Natural killer cell (primary cell): ENCODE results near the gene SHISAL1. TPM values are rescaled to one million over a fixed set of nuclear protein-coding genes. Genes with fewer than 3 reads are reported as not detected.

Source experiments
- ATAC-seq, 3 donors: fragments of 150-1000 bp in 2 of 3; fragments of 200-7000 bp in 1 of 3; cut with Tn5 transposase; 1 replicate in 1 of 3; 2 replicates in 2 of 3; pipeline ENCODE4 v1.10.0; 2021; ENCODE audit warnings: mild to moderate bottlenecking in 2 of 3, moderate library complexity in 2 of 3
- DNase-seq, 2 donors: peaks; one replicate each; pipeline versions ENCODE4 v3.0.0 to v3.0.0-alpha.2; 2013 to 2021; ENCODE audit warnings: mixed read lengths in 1 of 2
- H3K27ac ChIP-seq: one replicate; pipeline ENCODE4 v1.5.1; 2013; ENCODE audit warnings: mild to moderate bottlenecking, low read length
- H3K27me3 ChIP-seq: one replicate; pipeline ENCODE4 v1.6.1; 2013; ENCODE audit warnings: low read length; ENCODE audit not compliant: control insufficient read depth, insufficient read depth
- H3K36me3 ChIP-seq: one replicate; pipeline ENCODE4 v1.6.1; 2013; ENCODE audit warnings: low read length; ENCODE audit not compliant: control insufficient read depth, insufficient read depth
- H3K4me1 ChIP-seq: one replicate; pipeline ENCODE4 v1.6.1; 2013; ENCODE audit warnings: low read length; ENCODE audit not compliant: control insufficient read depth, insufficient read depth
- H3K4me3 ChIP-seq: one replicate; pipeline ENCODE4 v1.5.1; 2013; ENCODE audit warnings: low read length
- H3K9me3 ChIP-seq: one replicate; pipeline ENCODE4 v1.6.1; 2013; ENCODE audit warnings: low read length; ENCODE audit not compliant: control insufficient read depth, insufficient read depth
- H3K27ac Mint-ChIP-seq, 2 donors: one replicate each; pipeline ENCODE4 v1.8.0; 2022; ENCODE audit warnings: mild to moderate bottlenecking in 2 of 2, mixed read lengths in 2 of 2, moderate library complexity in 1 of 2
- H3K27me3 Mint-ChIP-seq, 2 donors: one replicate each; pipeline ENCODE4 v1.8.0; 2022; ENCODE audit warnings: low read depth in 2 of 2, mixed read lengths in 2 of 2
- H3K36me3 Mint-ChIP-seq: one replicate; pipeline ENCODE4 v1.8.0; 2022; ENCODE audit warnings: mixed read lengths
- H3K4me1 Mint-ChIP-seq, 2 donors: one replicate each; pipeline ENCODE4 v1.8.0; 2022; ENCODE audit warnings: mixed read lengths in 2 of 2
- H3K4me3 Mint-ChIP-seq: one replicate; pipeline ENCODE4 v1.8.0; 2022; ENCODE audit warnings: mild to moderate bottlenecking, moderate library complexity, mixed read lengths
- H3K9me3 Mint-ChIP-seq, 2 donors: one replicate each; pipeline ENCODE4 v1.8.0; 2022; ENCODE audit warnings: mixed read lengths in 2 of 2
- WGBS: methylation state at CpG from one replicate; pipeline ENCODE4 v1.1.7; 2013; ENCODE audit warnings: missing lambda C conversion rate; ENCODE audit not compliant: insufficient coverage; 5-methylcytosine and 5-hydroxymethylcytosine counted together
- intact Hi-C: fragments of 100-400 bp; cut with micrococcal nuclease; formaldehyde crosslinking; loops from one replicate; pipeline ENCODE4 v1.14.2; 2022
- total RNA-seq, 4 donors: library from RNA; stranded (reverse); fragments of 120-200 nt in 1 of 4; gene quantifications; one replicate each; pipeline versions ENCODE4 v1.2.3 to v1.2.4, GENCODE V29; 2013 to 2022
- TF ChIP-seq, protein P1 (sequence below): fragments of 200-600 bp; IDR thresholded peaks from one replicate; pipeline ENCODE4 v1.8.0; 2022; ENCODE audit warnings: antibody characterized with exemption

SHISAL1 gene
- total RNA-seq, 3 donors from 2014 or later (not counting 1 experiment from before 2014, with no cell fraction given): not detected

DNA sequence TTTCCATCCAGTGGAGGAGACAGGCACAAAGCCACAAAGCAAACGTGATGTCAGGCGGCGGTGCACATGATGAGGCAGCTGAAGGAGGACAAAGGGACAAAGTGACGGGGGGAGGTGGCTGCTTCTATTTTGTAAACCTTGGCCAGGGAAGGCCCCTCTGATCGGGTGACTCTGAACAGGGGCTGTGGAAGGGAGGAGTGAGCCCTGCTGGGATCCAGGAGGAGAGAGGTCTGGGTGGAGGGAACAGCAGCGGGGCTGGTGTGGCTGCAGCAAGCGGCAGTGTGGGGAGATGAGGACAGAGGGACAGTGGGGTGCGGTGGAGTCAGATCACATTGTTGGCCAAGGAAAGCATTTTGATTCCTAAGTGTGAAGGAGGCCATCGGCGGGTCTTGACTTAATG lies 36.7 kb downstream of the SHISAL1 start:
- no peaks in the 10 kb centered on the region for H3K9me3 ChIP-seq
- intact Hi-C loops: no loop called here
- TF ChIP-seq, protein P1, sequence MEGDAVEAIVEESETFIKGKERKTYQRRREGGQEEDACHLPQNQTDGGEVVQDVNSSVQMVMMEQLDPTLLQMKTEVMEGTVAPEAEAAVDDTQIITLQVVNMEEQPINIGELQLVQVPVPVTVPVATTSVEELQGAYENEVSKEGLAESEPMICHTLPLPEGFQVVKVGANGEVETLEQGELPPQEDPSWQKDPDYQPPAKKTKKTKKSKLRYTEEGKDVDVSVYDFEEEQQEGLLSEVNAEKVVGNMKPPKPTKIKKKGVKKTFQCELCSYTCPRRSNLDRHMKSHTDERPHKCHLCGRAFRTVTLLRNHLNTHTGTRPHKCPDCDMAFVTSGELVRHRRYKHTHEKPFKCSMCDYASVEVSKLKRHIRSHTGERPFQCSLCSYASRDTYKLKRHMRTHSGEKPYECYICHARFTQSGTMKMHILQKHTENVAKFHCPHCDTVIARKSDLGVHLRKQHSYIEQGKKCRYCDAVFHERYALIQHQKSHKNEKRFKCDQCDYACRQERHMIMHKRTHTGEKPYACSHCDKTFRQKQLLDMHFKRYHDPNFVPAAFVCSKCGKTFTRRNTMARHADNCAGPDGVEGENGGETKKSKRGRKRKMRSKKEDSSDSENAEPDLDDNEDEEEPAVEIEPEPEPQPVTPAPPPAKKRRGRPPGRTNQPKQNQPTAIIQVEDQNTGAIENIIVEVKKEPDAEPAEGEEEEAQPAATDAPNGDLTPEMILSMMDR: no peak
- H3K27me3 ChIP-seq: no peaks in the 10 kb centered on the region
- Mint-ChIP-seq H3K9me3 (no peaks in the 10 kb centered on the region), H3K27ac (no peak overlapping the region), H3K4me3 (no peak overlapping the region), H3K36me3 (no peaks in the 10 kb centered on the region), H3K27me3 (peaks cover 11 to 14% of the 10 kb centered on the region in 2 donors), H3K4me1 (no peaks in the 10 kb centered on the region)
- H3K36me3 ChIP-seq: no peaks in the 10 kb centered on the region
- no peak overlapping the region for H3K27ac ChIP-seq
- DNase-seq: no peak
- H3K4me3 ChIP-seq: no peak overlapping the region
- WGBS: 89% methylated on average over 10 of the region's 10 CpGs
- H3K4me1 ChIP-seq: no peaks in the 10 kb centered on the region
- no peak for ATAC-seq

DNA sequence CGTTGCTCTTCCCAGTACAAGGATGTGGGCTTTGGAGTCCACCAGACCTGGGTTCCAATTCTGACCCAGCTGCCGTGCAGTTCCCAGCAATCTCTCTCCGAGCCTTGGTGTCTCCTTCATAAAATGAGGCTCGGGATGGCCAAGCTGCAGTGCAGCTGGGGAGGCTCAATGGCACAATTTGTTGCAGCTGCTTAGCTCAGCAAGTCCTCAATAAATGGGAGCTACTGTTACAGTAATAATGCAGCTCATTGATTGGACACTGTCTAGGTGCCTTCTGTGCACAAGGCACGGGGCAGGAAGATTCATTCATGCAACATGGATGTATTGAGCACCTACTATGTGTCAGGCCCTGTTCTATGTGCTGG lies 37.1 kb downstream of the SHISAL1 start:
- H3K36me3 ChIP-seq: no peaks in the 10 kb centered on the region
- Mint-ChIP-seq H3K36me3 (no peaks in the 10 kb centered on the region), H3K9me3 (no peaks in the 10 kb centered on the region), H3K27ac (no peak overlapping the region), H3K27me3 (peaks cover 11 to 14% of the 10 kb centered on the region in 2 donors), H3K4me3 (no peak overlapping the region), H3K4me1 (no peaks in the 10 kb centered on the region)
- H3K27me3 ChIP-seq: no peaks in the 10 kb centered on the region
- no peak overlapping the region for H3K27ac ChIP-seq
- no peak overlapping the region for H3K4me3 ChIP-seq
- ATAC-seq: no peak
- intact Hi-C loops: no loop called here
- H3K9me3 ChIP-seq: no peaks in the 10 kb centered on the region
- H3K4me1 ChIP-seq: no peaks in the 10 kb centered on the region
- 76% methylated on average over 5 of the region's 5 CpGs for WGBS
- no peak for DNase-seq
- TF ChIP-seq, protein P1: no peak

DNA sequence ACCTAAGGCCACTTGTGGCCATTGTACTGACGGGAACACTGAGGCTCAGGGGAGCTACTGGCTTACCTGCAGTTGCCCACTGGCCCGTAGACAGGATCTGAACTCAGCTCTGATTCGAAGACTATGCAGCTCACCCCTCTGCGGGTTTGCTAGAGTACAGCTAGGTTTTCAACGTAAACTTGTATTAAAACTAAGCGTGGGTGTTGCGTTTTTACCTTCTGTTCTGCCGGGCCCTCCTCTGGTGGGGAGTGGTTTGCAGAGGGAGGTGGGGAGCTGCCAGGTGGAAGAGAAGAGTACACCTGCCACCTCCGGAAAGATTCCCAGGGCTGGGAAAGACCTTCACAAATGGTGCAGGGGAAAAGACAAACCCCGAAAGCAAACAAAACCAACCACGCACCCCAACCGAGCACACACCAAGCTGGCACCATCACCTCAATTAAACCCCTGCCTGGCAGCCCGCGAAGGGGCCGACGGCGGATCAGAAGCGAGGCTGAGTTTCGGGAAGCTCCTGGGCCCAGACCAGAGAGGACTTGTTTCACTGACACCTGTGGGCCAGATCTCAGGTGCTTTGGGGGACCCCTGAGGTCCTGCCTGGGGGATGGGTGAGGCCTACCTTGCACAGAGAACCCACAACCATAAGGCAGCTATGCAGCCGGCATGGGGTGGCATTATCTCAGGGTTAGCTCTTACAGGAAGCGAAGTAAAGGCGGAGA lies 37.7 kb downstream of the SHISAL1 start:
- Mint-ChIP-seq H3K27ac (no peak overlapping the region), H3K4me3 (no peak overlapping the region)
- 91% methylated on average over 22 of the region's 22 CpGs for WGBS

More for the DNA sequence above, 37.7 kb downstream of the SHISAL1 start:
- Histone ChIP-seq H3K9me3 (no peaks in the 10 kb centered on the region), H3K4me3 (no peak overlapping the region), H3K36me3 (no peaks in the 10 kb centered on the region), H3K4me1 (no peaks in the 10 kb centered on the region), H3K27me3 (no peaks in the 10 kb centered on the region), H3K27ac (no peak overlapping the region)
- intact Hi-C loops: no loop called here
- Mint-ChIP-seq H3K27me3 (peaks cover 11 to 14% of the 10 kb centered on the region in 2 donors), H3K4me1 (no peaks in the 10 kb centered on the region), H3K36me3 (no peaks in the 10 kb centered on the region), H3K9me3 (no peaks in the 10 kb centered on the region)
- DNase-seq (no peak), ATAC-seq (no peak)
- TF ChIP-seq, protein P1: no peak
